IgD-negative memory B cell (primary cell): Measurements from ENCODE around the gene PRKAA1. TPM values are rescaled to one million over a fixed set of nuclear protein-coding genes. Genes with fewer than 3 reads are reported as not detected.

ENCODE experiments used
- polyA plus RNA-seq: library from polyadenylated mRNA; unstranded; fragments of 300-500 nt; fragmentation: Illumina TruSeq; gene quantifications from one replicate; pipeline ENCODE4 v1.2.3, GENCODE V29; 2021

The PRKAA1 gene
- polyA plus RNA-seq, 1 donor from 2014 or later, result 35.7 TPM

Other genes with a start within 250 kb of the PRKAA1 start
- gene PTGER4, start 118.5 kb downstream of the PRKAA1 start, polyA plus RNA-seq, result 24.9 TPM
- 14.5 TPM for gene TTC33, start 42.4 kb downstream of the PRKAA1 start, polyA plus RNA-seq
- gene RPL37, start 36.8 kb upstream of the PRKAA1 start, polyA plus RNA-seq, result 2,785 TPM
- gene CARD6, start 43.0 kb upstream of the PRKAA1 start, polyA plus RNA-seq, result 0.93 TPM
- gene C7, start 111.1 kb upstream of the PRKAA1 start, polyA plus RNA-seq, result not detected